Ovary (tissue), 9 donors: Measurements from ENCODE around the gene MEIS1. TPM values are rescaled to one million over a fixed set of nuclear protein-coding genes. Genes with fewer than 3 reads are reported as not detected.
A peak's percentile ranks its signal among the peaks of the same experiment; 100 is the strongest.

Experiments
- DNase-seq, 5 donors: peaks; one replicate each; pipeline ENCODE4 v3.0.0-alpha.2; 2019 to 2020
- H3K27ac ChIP-seq, 2 donors: fragments of 200-600 bp; one replicate each; pipeline versions ENCODE4 v1.5.1 to v1.8.0; 2019 to 2022
- H3K27me3 ChIP-seq: fragments of 200-600 bp; one replicate; pipeline ENCODE4 v1.8.0; 2022
- H3K36me3 ChIP-seq: fragments of 200-600 bp; sonication (generic); one replicate; pipeline ENCODE4 v1.5.1; 2019
- H3K4me1 ChIP-seq: one replicate; pipeline ENCODE4 v1.8.1; 2013; ENCODE audit warnings: mild to moderate bottlenecking, moderate library complexity; ENCODE audit not compliant: insufficient read depth
- H3K4me3 ChIP-seq: fragments of 200-600 bp; sonication (generic); one replicate; pipeline ENCODE4 v1.5.1; 2017
- H3K9me3 ChIP-seq, 2 donors: fragments of 200-600 bp in 1 of 2; sonication (generic) in 1 of 2; one replicate each; pipeline versions ENCODE4 v1.5.1 to v1.8.1; 2013 to 2019; ENCODE audit warnings: mild to moderate bottlenecking in 1 of 2, moderate library complexity in 1 of 2
- CTCF ChIP-seq, 3 donors: fragments of 450-650 bp in 2 of 3; fragments of 200-600 bp in 1 of 3; IDR thresholded peaks; one replicate each; pipeline versions ENCODE4 v1.5.1 to v1.8.0; 2016 to 2022; ENCODE audit warnings: antibody characterized with exemption in 3 of 3, mild to moderate bottlenecking in 1 of 3
- EP300 ChIP-seq: sonication (generic); formaldehyde crosslinking; IDR thresholded peaks from one replicate; pipeline ENCODE4 v1.6.1; 2017; ENCODE audit warnings: antibody characterized with exemption
- POLR2A ChIP-seq: fragments of 450-650 bp; IDR thresholded peaks from one replicate; pipeline ENCODE4 v1.6.1; 2017; ENCODE audit warnings: antibody characterized with exemption, mild to moderate bottlenecking, moderate library complexity
- WGBS, 3 donors: extraction: QIAGEN DNeasy Blood & Tissue Kit in 1 of 3; methylation state at CpG; one replicate each; pipeline versions ENCODE4 v1.1.5 to v1.1.7; 2013 to 2017; 5-methylcytosine and 5-hydroxymethylcytosine counted together
- intact Hi-C, 4 donors: fragments of 100-400 bp; cut with DNase I; formaldehyde crosslinking; loops; one replicate each; pipeline versions ENCODE4 v1.11.0 to v1.15.1; 2022 to 2023
- polyA plus RNA-seq, 2 donors: library from polyadenylated mRNA; stranded (reverse); fragments of 200-250 nt in 1 of 2; fragments of 350-450 nt in 1 of 2; fragmentation: Illumina TruSeq in 1 of 2; extraction: RNeasy Lipid Tissue Mini Kit (QIAGEN cat#74804) in 1 of 2; gene quantifications; one replicate each; pipeline ENCODE4 v1.2.3, GENCODE V29; 2013 to 2014
- total RNA-seq, 7 donors: library from RNA; depleted of rRNA in 2 of 7; stranded (reverse); fragments of >200 nt in 2 of 7; fragmentation: NEBNext Ultra II Directional in 3 of 7; extraction: Animal tissue kit (Norgen Biotek cat#: 25700) in 3 of 7; gene quantifications; one replicate each; pipeline versions ENCODE4 v1.1.0 to v1.2.4, GENCODE V29; 2016 to 2023
- donor health status: DM: no; HTN: no; CAD: no; lungs with moderate emphysema.
- donor health status: DM: no; HTN: no; CAD: no.
- donor health status: Bipolar disorder and iron deficiency.
- donor health status: DM: yes; HTN: yes; CAD: no.
- donor health status: DM: no; HTN: no; CAD: no.
- donor health status: DM: yes; HTN: yes; CAD: no.

Gene MEIS1
- total and polyA plus RNA-seq, 9 donors = 19.4 to 163 (median 80.4) TPM

- peak overlapping the region in 1 of 2 donors; percentile 6 for H3K27ac ChIP-seq
- no peak overlapping the region for H3K4me3 ChIP-seq
- H3K36me3 ChIP-seq = no peaks in the 10 kb centered on the region
- TF ChIP-seq POLR2A (no peak), EP300 (no peak), CTCF (IDR thresholded peaks at IDR 0.05) (no peak)
- no peaks in the 10 kb centered on the region for H3K9me3 ChIP-seq
- peaks cover 1% of the 10 kb centered on the region for H3K4me1 ChIP-seq
- H3K27me3 ChIP-seq = no peaks in the 10 kb centered on the region
- intact Hi-C loops = no loop called here
- DNase-seq = no peak
- WGBS, 3 donors = 77 to 95% (median 93%) methylated on average over 2 of the region's 2 CpGs
These were observed 20.6 kb downstream of the MEIS1 start for GRCh38 chr2:66455490-66455889.

- Histone ChIP-seq H3K27ac (no peak overlapping the region), H3K4me1 (peaks cover 1% of the 10 kb centered on the region), H3K36me3 (no peaks in the 10 kb centered on the region), H3K4me3 (no peak overlapping the region), H3K27me3 (no peaks in the 10 kb centered on the region), H3K9me3 (no peaks in the 10 kb centered on the region)
- intact Hi-C loops = no loop called here
- no peak for TF ChIP-seq POLR2A
- TF ChIP-seq CTCF (IDR thresholded peaks at IDR 0.05) = no peak
- no peak for TF ChIP-seq EP300
- 62 to 86% (median 78%) methylated on average over 7 of the region's 7 CpGs for whole genome bisulfite sequencing, 3 donors
- no peak for DNase-seq
These were observed 21.5 kb downstream of the MEIS1 start for GRCh38 chr2:66456183-66457041.

GRCh38 chr2:66457545-66457944 is 22.6 kb downstream of the MEIS1 start:
- Histone ChIP-seq H3K27ac (no peak overlapping the region), H3K4me1 (peaks cover 1% of the 10 kb centered on the region), H3K9me3 (no peaks in the 10 kb centered on the region), H3K4me3 (no peak overlapping the region), H3K27me3 (no peaks in the 10 kb centered on the region), H3K36me3 (no peaks in the 10 kb centered on the region)
- 77 to 84% (median 78%) methylated on average over 6 of the region's 6 CpGs for WGBS, 3 donors
- no peak for DNase-seq
- TF ChIP-seq EP300 (no peak), CTCF (IDR thresholded peaks at IDR 0.05) (no peak), POLR2A (no peak)
- intact Hi-C loops = no loop called here

DNA sequence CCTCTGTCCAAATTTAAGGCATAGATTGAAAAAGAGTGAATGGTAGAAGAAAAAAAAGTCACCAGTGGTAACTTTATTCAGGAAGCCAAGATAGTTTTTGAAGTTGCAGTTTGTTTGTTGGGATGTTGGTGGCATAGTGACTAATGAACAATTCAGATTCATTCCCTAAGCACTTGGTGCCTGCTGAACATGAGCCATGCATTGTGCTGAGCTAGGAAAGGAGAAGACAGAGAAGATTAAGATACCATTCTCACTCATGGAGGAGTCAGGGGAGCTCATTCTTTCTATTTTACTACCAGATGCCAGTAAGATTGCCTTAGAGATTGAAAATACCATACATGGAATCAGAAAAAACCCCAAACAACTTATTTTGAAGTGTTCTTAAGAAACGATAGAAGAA is 25.1 kb downstream of the MEIS1 start:
- Histone ChIP-seq H3K27ac (no peak overlapping the region), H3K4me1 (peaks cover 8% of the 10 kb centered on the region), H3K27me3 (no peaks in the 10 kb centered on the region), H3K36me3 (no peaks in the 10 kb centered on the region), H3K4me3 (no peak overlapping the region), H3K9me3 (no peaks in the 10 kb centered on the region)
- intact Hi-C loops = no loop called here
- TF ChIP-seq POLR2A (no peak), CTCF (IDR thresholded peaks at IDR 0.05) (no peak), EP300 (no peak)
- DNase-seq = no peak
- WGBS, 3 donors = 23 to 32% (median 24%) methylated on average over 1 of the region's 1 CpG
